Fibroblast of pulmonary artery (primary cell): Measurements from ENCODE around the gene MTMR6.

Experiments used
- DNase-seq: peaks from one replicate; pipeline ENCODE4 v3.0.0-alpha.2; 2010; ENCODE audit warnings: low read depth
- H3K4me3 ChIP-seq: replicated peaks from 2 replicates; pipeline ENCODE4 v1.5.1; 2011; ENCODE audit warnings: low read depth, mild to moderate bottlenecking, control low read depth, low read length, moderate library complexity
- TF ChIP-seq, protein P1 (sequence below): IDR thresholded peaks from 2 replicates; pipeline ENCODE4 v1.5.1; 2011; ENCODE audit warnings: mild to moderate bottlenecking, control low read depth, low read length, inconsistent platforms; ENCODE audit errors: missing control alignments

The MTMR6 gene

DNA sequence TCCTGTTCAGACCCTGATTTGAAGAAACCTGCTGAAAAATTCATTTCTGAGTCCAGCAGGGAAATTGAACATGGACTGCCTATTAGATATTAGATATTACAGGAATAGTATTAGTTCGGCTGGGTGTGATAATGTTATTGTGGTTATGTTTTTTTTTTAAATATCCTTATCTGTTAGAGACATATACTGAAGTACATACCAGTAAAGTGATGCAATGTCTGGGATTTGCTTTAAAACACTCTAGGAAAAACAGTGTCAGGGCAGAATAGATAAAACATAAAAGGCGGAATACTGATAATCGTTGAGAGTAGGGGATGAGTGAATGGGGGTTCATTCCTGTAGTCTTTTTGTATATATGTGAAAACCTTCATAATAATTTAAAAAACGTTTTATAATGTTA is 86.5 kb downstream of the MTMR6 start:
- TF ChIP-seq, protein P1, sequence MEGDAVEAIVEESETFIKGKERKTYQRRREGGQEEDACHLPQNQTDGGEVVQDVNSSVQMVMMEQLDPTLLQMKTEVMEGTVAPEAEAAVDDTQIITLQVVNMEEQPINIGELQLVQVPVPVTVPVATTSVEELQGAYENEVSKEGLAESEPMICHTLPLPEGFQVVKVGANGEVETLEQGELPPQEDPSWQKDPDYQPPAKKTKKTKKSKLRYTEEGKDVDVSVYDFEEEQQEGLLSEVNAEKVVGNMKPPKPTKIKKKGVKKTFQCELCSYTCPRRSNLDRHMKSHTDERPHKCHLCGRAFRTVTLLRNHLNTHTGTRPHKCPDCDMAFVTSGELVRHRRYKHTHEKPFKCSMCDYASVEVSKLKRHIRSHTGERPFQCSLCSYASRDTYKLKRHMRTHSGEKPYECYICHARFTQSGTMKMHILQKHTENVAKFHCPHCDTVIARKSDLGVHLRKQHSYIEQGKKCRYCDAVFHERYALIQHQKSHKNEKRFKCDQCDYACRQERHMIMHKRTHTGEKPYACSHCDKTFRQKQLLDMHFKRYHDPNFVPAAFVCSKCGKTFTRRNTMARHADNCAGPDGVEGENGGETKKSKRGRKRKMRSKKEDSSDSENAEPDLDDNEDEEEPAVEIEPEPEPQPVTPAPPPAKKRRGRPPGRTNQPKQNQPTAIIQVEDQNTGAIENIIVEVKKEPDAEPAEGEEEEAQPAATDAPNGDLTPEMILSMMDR, result no peak
- peak; percentile 2 for DNase-seq
- H3K4me3 ChIP-seq, result no peak overlapping the region

- no peak overlapping the region for H3K4me3 ChIP-seq
- TF ChIP-seq, protein P1, result no peak
- no peak for DNase-seq
Observed at GRCh38 chr13:25198647-25199046, 88.6 kb downstream of the MTMR6 start.

GRCh38 chr13:25196971-25197370 is 90.3 kb downstream of the MTMR6 start:
- H3K4me3 ChIP-seq, result no peak overlapping the region
- TF ChIP-seq, protein P1, result no peak
- no peak for DNase-seq
